Measurements from ENCODE around the gene C11orf97. TPM values are rescaled to one million over a fixed set of nuclear protein-coding genes. Genes with fewer than 3 reads are reported as not detected.

The C11orf97 gene
- total and polyA plus RNA-seq, 2 of the 13 experiments (the other 11 are each of a cell fraction or from before 2014, with no cell fraction given) = 0.35 TPM; not detected in 1

DNA sequence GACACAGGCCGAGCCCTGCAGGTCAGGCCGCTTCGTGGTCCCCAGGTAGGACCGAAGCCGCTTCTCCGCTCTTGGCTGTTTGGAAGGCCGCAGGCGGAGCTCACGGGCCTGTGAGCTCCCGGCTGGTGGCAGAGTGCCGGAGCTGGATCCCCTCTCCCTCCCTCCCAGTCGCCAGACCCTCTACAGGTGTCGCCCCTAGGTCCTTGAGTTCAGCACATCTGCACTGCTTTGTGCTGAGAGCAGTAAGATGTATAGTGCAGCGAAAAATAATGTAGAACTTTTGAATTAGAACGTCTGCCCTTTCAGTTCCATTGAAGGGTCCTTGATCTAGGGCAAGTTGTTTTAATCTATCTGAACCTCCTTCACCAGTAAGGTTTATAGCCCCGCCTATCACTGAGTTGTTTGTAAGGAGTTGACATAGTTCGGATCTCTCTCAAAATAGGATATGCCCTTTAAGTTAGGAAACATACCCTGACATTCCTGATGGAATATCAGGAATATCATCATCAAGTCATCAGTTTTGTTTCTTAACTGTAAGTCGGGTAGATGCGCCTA lies 18.1 kb upstream of the C11orf97 start (continued):
- TF ChIP-seq, protein P1, sequence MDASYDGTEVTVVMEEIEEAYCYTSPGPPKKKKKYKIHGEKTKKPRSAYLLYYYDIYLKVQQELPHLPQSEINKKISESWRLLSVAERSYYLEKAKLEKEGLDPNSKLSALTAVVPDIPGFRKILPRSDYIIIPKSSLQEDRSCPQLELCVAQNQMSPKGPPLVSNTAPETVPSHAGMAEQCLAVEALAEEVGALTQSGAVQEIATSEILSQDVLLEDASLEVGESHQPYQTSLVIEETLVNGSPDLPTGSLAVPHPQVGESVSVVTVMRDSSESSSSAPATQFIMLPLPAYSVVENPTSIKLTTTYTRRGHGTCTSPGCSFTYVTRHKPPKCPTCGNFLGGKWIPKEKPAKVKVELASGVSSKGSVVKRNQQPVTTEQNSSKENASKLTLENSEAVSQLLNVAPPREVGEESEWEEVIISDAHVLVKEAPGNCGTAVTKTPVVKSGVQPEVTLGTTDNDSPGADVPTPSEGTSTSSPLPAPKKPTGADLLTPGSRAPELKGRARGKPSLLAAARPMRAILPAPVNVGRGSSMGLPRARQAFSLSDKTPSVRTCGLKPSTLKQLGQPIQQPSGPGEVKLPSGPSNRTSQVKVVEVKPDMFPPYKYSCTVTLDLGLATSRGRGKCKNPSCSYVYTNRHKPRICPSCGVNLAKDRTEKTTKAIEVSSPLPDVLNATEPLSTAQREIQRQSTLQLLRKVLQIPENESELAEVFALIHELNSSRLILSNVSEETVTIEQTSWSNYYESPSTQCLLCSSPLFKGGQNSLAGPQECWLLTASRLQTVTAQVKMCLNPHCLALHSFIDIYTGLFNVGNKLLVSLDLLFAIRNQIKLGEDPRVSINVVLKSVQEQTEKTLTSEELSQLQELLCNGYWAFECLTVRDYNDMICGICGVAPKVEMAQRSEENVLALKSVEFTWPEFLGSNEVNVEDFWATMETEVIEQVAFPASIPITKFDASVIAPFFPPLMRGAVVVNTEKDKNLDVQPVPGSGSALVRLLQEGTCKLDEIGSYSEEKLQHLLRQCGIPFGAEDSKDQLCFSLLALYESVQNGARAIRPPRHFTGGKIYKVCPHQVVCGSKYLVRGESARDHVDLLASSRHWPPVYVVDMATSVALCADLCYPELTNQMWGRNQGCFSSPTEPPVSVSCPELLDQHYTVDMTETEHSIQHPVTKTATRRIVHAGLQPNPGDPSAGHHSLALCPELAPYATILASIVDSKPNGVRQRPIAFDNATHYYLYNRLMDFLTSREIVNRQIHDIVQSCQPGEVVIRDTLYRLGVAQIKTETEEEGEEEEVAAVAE (CRISPR knock-in tag; IDR thresholded peaks at IDR 0.05; ENCODE audit: borderline replicate concordance) = 0 out of 2 replicates have a peak, but pooled peaks have one; percentile 5
- TF ChIP-seq TP53 (CRISPR knock-in tag; conservative IDR thresholded peaks at IDR 0.05) (no peak), HCFC1 (IDR thresholded peaks at IDR 0.05; ENCODE audit: low read depth, low read length) (no peak), KDM6A (CRISPR knock-in tag; IDR thresholded peaks at IDR 0.05; ENCODE audit: low read depth) (no peak), MAZ (IDR thresholded peaks at IDR 0.05; ENCODE audit: borderline replicate concordance, low read depth, low read length) (no peak), MAZ (CRISPR knock-in tag; IDR thresholded peaks at IDR 0.05; ENCODE audit: low read depth) (0 out of 2 replicates have a peak, but pooled peaks have one; percentile 8), ZNF572 (CRISPR knock-in tag; IDR thresholded peaks at IDR 0.05) (no peak), NFYC (CRISPR knock-in tag; IDR thresholded peaks at IDR 0.05) (no peak), SIN3B (IDR thresholded peaks at IDR 0.05; ENCODE audit: low read length) (no peak), NR2F6 (IDR thresholded peaks at IDR 0.05) (no peak), NR2F6 (CRISPR knock-in tag; IDR thresholded peaks at IDR 0.05) (no peak), ZNF468 (CRISPR knock-in tag; IDR thresholded peaks at IDR 0.05) (no peak), TCF7 (IDR thresholded peaks at IDR 0.05; ENCODE audit: low read depth) (0 out of 2 replicates have a peak, but pooled peaks have one; percentile 1), FOXO1 (CRISPR knock-in tag; IDR thresholded peaks at IDR 0.05) (no peak), GZF1 (CRISPR knock-in tag; IDR thresholded peaks at IDR 0.05) (0 out of 2 replicates have a peak, but pooled peaks have one; percentile 57), RARA (CRISPR knock-in tag; IDR thresholded peaks at IDR 0.05) (no peak), ZNF615 (CRISPR knock-in tag; IDR thresholded peaks at IDR 0.05; ENCODE audit: borderline replicate concordance) (0 out of 2 replicates have a peak, but pooled peaks have one; percentile 31), ELF4 (CRISPR knock-in tag; IDR thresholded peaks at IDR 0.05; ENCODE audit: borderline replicate concordance) (0 out of 2 replicates have a peak, but pooled peaks have one; percentile 4), KAT8 (CRISPR knock-in tag; IDR thresholded peaks at IDR 0.05) (peak; percentile 1; the same call in 1 of the 2 replicates), TRIM24 (CRISPR knock-in tag; IDR thresholded peaks at IDR 0.05) (no peak), SP4 (CRISPR knock-in tag; IDR thresholded peaks at IDR 0.05) (peak; percentile 72)
- TF ChIP-seq, protein P2, sequence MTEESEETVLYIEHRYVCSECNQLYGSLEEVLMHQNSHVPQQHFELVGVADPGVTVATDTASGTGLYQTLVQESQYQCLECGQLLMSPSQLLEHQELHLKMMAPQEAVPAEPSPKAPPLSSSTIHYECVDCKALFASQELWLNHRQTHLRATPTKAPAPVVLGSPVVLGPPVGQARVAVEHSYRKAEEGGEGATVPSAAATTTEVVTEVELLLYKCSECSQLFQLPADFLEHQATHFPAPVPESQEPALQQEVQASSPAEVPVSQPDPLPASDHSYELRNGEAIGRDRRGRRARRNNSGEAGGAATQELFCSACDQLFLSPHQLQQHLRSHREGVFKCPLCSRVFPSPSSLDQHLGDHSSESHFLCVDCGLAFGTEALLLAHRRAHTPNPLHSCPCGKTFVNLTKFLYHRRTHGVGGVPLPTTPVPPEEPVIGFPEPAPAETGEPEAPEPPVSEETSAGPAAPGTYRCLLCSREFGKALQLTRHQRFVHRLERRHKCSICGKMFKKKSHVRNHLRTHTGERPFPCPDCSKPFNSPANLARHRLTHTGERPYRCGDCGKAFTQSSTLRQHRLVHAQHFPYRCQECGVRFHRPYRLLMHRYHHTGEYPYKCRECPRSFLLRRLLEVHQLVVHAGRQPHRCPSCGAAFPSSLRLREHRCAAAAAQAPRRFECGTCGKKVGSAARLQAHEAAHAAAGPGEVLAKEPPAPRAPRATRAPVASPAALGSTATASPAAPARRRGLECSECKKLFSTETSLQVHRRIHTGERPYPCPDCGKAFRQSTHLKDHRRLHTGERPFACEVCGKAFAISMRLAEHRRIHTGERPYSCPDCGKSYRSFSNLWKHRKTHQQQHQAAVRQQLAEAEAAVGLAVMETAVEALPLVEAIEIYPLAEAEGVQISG (CRISPR knock-in tag; IDR thresholded peaks at IDR 0.05) = no peak
- TF ChIP-seq, protein P3, sequence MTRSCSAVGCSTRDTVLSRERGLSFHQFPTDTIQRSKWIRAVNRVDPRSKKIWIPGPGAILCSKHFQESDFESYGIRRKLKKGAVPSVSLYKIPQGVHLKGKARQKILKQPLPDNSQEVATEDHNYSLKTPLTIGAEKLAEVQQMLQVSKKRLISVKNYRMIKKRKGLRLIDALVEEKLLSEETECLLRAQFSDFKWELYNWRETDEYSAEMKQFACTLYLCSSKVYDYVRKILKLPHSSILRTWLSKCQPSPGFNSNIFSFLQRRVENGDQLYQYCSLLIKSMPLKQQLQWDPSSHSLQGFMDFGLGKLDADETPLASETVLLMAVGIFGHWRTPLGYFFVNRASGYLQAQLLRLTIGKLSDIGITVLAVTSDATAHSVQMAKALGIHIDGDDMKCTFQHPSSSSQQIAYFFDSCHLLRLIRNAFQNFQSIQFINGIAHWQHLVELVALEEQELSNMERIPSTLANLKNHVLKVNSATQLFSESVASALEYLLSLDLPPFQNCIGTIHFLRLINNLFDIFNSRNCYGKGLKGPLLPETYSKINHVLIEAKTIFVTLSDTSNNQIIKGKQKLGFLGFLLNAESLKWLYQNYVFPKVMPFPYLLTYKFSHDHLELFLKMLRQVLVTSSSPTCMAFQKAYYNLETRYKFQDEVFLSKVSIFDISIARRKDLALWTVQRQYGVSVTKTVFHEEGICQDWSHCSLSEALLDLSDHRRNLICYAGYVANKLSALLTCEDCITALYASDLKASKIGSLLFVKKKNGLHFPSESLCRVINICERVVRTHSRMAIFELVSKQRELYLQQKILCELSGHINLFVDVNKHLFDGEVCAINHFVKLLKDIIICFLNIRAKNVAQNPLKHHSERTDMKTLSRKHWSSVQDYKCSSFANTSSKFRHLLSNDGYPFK (CRISPR knock-in tag; IDR thresholded peaks at IDR 0.05; ENCODE audit: borderline replicate concordance) = no peak

All from HepG2 (cell line).